ENCODE measurements around the gene MAPKBP1. TPM values are rescaled to one million over a fixed set of nuclear protein-coding genes. Genes with fewer than 3 reads are reported as not detected.
"Not testable (repeated sequence)": the region's sequence is repeated elsewhere in the genome, so short reads cannot be mapped to it uniquely, and the experiment has no call there.

The MAPKBP1 gene, protein sequence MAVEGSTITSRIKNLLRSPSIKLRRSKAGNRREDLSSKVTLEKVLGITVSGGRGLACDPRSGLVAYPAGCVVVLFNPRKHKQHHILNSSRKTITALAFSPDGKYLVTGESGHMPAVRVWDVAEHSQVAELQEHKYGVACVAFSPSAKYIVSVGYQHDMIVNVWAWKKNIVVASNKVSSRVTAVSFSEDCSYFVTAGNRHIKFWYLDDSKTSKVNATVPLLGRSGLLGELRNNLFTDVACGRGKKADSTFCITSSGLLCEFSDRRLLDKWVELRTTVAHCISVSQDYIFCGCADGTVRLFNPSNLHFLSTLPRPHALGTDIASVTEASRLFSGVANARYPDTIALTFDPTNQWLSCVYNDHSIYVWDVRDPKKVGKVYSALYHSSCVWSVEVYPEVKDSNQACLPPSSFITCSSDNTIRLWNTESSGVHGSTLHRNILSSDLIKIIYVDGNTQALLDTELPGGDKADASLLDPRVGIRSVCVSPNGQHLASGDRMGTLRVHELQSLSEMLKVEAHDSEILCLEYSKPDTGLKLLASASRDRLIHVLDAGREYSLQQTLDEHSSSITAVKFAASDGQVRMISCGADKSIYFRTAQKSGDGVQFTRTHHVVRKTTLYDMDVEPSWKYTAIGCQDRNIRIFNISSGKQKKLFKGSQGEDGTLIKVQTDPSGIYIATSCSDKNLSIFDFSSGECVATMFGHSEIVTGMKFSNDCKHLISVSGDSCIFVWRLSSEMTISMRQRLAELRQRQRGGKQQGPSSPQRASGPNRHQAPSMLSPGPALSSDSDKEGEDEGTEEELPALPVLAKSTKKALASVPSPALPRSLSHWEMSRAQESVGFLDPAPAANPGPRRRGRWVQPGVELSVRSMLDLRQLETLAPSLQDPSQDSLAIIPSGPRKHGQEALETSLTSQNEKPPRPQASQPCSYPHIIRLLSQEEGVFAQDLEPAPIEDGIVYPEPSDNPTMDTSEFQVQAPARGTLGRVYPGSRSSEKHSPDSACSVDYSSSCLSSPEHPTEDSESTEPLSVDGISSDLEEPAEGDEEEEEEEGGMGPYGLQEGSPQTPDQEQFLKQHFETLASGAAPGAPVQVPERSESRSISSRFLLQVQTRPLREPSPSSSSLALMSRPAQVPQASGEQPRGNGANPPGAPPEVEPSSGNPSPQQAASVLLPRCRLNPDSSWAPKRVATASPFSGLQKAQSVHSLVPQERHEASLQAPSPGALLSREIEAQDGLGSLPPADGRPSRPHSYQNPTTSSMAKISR (N-terminal part only)
- total RNA-seq: 61.9 TPM

DNA sequence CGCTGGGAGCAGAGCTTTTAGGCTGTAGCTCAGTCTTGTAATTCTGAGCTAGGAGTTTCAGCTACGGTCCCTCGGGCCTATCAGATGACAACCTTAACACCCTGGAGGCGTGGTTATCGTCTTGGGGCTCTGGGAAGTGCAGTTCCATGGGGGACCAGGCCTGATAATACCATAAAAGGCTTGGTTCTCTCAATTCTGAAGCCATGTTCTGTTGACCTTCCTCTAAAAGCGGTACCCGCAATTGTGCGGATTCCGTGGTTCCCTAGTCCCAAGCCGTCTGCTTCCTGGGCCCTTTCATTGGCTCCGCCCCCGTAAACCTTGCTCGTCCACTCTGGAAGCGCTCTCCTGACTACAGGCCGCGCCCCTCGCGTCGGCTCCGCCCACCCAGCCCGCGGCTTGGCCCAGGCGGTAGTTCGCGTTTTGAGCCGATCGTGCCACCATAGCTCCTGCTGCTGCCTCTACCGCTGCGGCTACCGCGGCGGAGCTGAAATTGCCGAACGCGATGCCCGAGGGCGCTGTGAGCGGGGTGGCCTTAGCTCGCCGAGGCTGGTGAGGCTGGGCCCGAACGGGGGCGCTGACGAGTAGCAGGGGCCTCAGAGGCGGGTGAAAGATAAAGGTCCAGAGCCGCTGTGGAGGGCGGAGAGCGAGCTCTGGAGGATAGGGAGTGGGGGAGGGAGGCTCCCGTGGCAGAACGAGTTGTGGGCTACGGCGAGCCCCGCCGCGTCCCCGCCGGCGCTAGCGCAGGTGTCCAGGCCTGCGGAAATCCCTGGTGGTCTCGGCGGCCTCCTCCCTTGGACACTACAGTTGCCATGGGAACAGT, at the start of gene MAPKBP1:
Gene MAPKBP1 (plus strand): TSS at position 423 of the 820 bp plus-strand sequence. CDS start 792 bp downstream, outside the sequence.
- DNase-seq (ENCODE audit: low read depth in 2 of 3, low spot score in 2 of 3): peak; percentile 96 to 99 (median 98)

DNA sequence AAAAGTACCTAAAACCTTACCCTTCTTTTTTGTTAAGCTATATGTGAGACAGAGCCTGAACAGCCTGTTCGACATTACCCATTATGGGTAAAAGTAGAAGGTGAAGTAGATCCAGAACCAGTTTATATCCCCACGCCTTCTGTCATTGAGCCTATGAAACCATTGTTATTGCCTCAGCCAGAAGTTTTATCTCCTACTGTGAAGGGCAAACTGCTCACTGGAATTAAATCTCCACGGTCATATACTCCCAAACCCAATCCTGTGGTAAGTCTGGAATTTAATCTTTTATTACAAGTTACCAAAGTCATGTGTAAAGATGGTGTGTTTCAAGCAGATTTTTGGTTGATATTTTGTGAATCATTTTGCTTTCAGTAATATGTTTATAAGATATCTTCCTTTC, 47.1 kb upstream of the MAPKBP1 start:
- no peak for DNase-seq (ENCODE audit: low read depth in 2 of 3, low spot score in 2 of 3)

DNA sequence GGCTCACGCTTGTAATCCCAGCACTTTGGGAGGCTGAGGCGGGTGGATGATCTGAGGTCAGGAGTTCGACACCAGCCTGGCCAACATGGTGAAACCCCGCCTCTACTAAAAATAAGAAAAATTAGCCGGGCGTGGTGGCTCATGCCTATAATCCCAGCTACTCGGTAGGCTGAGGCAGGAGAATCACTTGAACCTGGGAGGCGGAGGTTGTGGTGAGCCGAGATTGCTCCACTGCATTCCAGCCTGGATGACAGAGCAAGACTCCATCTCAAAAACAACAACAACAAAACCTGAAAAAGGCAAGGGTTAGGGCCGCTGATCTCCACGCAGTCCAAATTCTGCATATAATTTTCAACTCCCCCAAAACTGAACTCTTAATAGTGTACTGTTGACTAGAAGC, 46.2 kb upstream of the MAPKBP1 start:
- not testable (repeated sequence) for DNase-seq (ENCODE audit: low read depth in 2 of 3, low spot score in 2 of 3)

DNA sequence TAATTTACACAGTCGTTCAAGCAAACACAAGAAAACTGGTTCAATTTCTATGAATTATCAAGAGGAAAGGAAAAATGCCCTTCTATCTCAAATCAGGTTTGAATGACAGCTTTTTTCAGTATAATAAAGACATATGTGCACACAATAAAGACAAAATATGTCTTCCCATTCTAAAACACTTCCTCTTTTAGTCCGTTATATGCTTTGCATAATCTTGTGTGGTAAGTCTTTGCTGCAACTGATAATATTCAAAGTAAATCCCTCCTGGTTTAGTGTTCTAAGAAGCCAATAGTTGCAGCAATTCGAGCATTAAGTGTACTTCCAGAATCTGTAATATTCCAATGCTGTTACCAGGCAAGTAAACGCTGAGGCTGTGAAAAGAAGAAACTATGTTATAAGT, 43.7 kb upstream of the MAPKBP1 start:
- peak in 2 of 3 donors; percentile 15 to 50 for DNase-seq (ENCODE audit: low read depth in 2 of 3, low spot score in 2 of 3)

DNA sequence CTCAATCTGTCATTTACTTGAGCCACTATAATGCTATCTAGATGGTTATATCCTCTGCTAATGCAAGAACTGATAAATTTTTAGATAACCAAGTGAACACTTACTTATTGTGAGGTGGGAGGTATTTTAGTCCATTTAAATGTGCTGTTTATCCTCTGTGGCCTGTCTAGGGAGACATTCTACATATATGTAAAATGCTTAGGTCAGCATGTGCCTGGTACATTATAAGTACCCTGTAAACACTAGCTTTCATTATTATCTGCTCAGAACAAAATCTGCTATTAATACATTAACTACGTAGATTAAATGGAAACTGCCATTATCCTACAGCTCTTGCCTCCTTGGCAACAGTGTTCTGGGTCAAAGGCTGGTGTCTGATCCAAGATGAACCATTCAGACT, 41.8 kb upstream of the MAPKBP1 start:
- no peak for DNase-seq (ENCODE audit: low read depth in 2 of 3, low spot score in 2 of 3)

DNA sequence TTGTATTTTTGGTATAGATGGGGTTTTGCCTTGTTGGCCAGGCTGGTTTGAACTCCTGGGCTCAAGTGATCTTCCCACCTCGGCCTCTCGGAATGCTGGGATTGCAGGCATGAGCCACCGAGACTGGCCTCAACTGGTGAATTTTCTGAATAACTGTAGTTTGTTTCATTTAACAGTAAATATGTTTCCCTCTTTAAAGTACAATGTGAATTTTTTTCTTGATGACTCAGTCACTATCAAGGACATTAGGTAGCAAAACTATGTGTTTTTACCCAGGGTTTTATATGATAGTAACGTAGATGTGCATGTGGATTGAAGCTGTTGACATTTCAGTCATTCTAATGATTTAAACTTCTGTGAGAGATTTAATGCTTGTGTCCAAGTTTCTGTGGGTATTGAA, 40.2 kb upstream of the MAPKBP1 start:
- no peak for DNase-seq (ENCODE audit: low read depth in 2 of 3, low spot score in 2 of 3)

DNA sequence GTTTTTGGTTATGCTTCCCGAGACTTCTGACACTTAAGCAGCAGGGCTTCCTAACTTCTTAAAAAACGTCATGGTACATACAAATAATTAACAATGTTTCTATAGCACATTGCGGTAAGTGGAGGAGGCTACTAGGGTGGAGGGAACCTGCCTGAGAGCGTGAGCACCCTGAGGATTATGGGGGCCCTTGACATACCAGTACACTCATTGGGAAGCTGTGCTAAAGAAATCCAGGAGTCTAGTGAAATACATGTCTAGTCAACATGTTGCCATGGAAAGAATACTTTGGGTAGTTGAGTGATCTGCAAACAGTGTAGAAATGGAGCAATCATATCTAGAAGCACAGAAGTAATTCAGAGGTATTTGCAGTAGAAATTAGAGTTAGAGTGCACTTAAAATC, 39.2 kb upstream of the MAPKBP1 start:
- DNase-seq (ENCODE audit: low read depth in 2 of 3, low spot score in 2 of 3): no peak

DNA sequence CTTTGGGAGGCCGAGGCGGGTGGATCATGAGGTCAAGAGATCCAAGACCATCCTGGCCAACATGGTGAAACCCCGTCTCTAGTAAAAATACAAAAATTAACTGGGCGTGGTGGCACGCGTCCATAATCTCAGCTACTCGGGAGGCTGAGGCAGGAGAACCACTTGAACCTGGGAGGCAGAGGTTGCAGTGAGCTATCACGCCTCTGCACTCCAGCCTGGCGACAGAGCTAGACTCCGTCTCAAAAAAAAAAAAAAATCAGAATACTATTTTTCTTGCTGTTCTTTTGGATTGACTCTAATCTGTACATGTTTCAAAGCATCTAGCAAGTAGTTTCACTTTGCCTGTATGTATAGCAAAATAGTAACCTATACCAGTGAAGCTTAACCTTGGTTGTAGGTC, 38.8 kb upstream of the MAPKBP1 start:
- not testable (repeated sequence) for DNase-seq (ENCODE audit: low read depth in 2 of 3, low spot score in 2 of 3)

DNA sequence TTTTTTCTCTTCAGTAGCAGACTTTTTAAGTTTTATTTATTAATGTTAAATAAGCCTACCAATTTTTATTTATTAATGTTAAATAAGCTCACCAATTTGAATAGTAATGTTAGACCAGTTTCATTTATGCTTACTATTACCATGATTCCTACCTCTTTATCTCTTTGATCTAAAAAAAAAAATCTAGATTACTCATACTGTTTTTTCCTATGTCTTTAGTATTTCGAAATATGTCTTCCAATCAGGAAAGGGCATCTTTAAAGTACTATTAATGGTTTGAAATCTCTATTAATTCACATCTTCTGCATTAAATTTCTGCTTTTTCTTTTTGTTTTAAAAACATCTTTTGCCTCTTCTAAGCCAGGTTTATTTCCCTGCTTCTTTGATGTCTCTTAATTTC, 27.5 kb upstream of the MAPKBP1 start:
- DNase-seq (ENCODE audit: low read depth in 2 of 3, low spot score in 2 of 3): no peak

DNA sequence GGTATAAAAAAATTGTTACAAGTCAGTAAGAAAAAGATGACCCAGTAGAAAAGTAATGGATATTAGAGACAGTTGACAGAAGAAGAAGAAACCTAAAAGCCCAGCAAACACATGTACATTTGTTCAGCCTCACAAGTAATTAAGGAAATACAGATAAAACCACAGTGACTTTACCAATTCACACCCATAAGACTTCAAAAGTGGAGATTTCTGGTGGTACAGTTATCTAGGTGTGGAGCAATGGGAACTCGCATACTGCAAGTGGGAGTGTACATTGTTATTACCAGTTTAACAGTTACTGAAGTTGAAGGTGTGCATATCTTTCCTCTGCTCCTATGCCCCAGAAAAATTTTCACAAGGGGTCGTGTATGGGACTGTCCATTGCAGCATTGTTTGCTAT, 18.1 kb upstream of the MAPKBP1 start:
- DNase-seq (ENCODE audit: low read depth in 2 of 3, low spot score in 2 of 3): peak in 1 of 3 donors; percentile 11

DNA sequence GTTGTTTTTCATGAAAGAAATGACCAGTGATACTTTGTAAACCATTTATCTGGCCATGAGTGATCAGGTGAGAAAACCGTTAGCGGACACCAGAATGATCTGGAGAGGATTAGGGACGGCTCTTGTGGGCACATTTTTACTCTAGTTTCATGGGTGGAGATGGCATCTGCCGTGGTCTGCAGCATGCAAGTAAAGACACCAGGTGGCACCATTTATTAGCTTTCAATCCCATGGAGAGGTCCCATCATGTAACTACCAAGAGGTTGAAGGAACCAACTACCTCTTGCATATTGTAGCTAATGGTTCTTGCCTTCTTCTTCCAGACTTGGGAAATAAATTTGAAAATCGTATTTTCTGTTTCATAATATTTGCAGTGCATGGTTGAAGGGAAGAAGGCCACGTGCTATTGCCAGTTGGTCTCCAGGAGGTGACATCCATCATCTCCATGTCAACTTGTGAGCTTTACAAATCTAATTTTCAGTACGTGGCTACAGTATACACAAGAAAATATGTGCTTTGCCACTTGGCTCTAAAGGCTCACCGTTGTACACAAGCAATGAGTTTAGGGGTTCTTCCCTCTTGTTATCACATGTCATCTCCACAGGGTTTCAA, 1.5 kb upstream of the MAPKBP1 start:
- DNase-seq (ENCODE audit: low read depth in 2 of 3, low spot score in 2 of 3): peak; percentile 30 to 89 (median 80)

DNA sequence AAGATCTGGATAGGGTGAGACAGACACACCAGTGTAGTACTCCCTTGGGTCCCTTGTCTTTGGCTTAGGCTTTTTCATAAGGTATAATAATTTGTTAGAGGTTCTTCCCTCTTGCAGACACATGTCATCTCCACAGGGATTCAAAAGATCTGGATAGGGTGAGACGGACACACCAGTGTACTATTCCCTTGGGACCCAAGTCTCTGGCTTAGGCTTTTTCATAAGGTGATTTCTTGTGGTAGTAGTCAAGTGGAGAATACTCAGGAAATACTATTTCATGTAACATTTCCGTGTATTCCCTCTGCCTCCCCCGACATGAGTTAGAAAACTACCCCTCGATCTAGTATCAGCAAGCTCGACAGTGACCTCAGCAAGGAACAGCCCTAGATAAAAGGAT, 954 bp upstream of the MAPKBP1 start:
- DNase-seq (ENCODE audit: low read depth in 2 of 3, low spot score in 2 of 3): no peak

DNA sequence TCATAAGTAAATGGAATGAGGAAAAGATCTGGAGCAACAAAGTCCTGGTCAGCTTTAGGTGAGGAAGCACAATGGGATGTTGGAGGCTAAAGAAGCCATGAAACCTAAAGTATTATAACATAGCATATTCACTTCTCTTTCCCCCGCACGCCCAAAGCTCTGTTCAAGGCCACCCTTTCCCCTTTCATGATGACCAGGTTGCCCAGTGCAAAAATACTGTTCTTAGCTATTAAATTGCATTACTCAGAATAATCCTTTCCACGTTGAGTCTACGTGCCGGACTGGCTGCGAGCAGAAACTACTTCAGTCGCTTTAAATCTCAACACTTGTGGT, 589 bp upstream of the MAPKBP1 start:
- DNase-seq (ENCODE audit: low read depth in 2 of 3, low spot score in 2 of 3): no peak

DNA sequence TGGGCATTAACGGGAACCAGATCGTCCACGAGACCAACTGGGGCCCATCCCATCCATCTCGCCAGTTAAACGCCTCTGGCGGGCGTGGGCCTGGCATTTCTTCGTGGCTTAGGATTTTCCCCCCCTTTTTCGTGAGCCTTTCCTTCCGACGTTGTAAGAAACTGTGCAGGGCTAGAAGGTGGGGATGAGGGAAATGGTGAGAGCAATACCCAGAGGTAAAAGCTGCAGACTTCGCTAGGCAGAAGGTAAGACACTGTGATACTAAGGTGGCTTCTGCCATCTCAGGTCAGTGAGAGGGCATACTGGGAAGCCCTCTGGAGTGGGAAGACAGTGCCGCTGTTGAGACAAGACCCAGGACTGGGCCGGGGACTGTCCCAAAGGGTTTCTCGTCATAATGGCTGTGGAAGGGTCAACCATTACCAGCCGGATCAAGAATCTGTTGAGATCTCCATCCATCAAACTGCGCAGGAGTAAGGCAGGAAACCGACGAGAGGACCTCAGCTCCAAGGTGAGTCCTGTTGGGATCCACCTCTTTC, 666 bp downstream of the MAPKBP1 start:
- no peak for DNase-seq (ENCODE audit: low read depth in 2 of 3, low spot score in 2 of 3)

DNA sequence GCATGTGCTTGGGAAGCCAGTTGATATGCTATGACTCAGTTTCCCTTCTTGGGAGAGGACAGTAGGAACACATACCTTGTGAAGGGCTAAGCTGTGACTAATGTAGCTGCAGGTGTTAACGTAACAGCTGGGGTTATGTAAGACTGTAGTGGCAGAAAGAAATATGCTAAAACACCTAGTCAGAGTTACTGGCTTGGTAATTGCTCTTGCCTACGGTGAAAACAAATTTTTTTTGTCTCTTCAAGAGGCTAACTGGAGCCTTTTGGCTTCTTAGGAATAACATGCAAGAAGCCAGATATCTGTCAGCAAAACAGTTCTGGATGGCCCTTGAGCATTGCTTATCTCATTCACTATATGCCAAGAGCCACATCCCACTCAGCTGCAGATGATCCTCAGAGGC, 1.4 kb downstream of the MAPKBP1 start:
- no peak for DNase-seq (ENCODE audit: low read depth in 2 of 3, low spot score in 2 of 3)

DNA sequence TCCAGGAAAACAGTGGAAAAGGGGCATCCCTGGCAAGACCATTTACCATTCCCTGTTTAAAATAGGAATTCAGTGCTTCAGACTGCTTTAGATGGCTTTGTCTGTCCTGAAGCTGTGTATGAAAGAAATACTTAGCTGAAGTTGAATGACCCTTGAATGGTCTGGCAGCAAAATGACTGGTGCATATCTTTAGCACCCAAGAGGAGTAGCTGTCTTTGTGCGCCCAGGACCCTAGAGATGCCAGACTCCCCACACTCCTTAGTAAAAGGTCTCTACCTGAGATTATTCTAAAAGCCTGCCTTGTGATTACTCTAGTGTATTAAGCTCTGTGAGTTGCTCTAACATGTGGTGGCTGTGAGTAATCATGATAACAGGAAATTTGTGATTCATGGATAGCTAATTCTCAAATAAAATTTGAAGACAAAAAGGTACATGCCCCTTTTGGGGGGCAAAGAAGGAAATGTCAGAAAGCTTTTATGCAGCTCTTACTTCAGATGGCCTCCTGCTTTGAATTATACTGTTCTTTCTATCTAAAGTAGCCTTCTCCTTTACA, 3.2 kb downstream of the MAPKBP1 start:
- DNase-seq (ENCODE audit: low read depth in 2 of 3, low spot score in 2 of 3): no peak

DNA sequence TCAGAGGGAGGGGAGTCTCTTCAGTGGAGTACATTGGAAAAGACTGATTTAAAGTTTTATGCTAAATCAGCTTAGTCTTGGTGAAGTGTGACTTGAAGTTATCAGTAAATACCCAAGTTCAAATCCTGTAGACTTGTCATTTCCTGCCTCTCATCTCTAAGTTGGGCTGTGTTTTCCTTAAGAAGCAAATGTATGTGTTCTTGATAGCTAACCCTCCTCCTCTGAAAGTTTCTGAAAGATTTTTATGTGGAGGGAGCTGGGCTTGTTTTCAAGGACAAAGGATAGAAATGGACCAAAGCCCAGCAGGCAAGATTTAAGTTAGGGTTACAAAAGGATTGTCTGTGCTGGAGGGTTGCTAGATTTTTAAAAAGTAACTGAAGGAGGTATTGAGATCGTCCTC, 4.2 kb downstream of the MAPKBP1 start:
- no peak for DNase-seq (ENCODE audit: low read depth in 2 of 3, low spot score in 2 of 3)

DNA sequence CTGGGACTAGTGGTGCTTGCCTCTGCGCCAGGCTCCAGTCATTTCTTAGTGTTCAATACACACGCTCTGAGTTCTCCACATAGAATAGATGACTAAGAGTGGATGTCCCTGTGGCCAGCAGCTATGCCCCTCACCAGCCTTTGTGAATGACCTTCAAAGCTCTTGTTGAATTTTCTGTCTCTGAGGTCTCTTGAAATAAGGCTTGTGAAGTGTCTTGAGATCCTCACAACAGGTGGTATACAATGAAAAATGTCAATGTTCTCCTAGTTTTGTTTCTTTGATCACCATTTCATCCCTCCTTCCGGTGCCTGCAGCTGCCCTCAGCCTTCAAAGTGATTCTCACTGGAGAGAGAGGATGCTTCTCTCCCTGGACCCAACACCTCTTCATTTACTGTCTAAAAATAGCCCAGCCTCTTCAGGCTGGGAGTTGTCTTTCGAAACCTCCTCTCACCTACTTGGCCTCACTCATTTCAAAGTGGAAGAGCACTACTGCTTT, 5.4 kb downstream of the MAPKBP1 start:
- DNase-seq (ENCODE audit: low read depth in 2 of 3, low spot score in 2 of 3): no peak

DNA sequence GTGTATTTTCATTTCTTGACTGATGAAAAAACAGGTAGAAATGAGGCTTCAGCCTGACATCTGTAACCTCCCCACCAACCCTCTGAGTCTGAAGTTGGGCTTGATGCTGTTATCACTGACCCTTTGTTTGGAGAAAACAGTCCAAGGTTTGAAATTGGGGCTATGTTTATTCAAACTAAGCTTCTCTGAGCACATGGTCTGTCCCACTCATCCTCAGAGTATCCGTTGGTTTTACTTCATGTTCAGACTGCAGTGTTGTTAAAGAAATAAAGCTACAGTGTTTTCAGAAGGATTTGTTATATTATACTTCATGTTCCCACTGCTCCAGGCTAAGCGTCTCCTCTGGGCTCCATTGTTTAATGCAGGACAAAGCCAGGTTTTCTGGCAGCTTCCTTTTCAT, 6.0 kb downstream of the MAPKBP1 start:
- no peak for DNase-seq (ENCODE audit: low read depth in 2 of 3, low spot score in 2 of 3)
